Measurements from ENCODE around the gene ENPP7.

- TF ChIP-seq, protein P1, sequence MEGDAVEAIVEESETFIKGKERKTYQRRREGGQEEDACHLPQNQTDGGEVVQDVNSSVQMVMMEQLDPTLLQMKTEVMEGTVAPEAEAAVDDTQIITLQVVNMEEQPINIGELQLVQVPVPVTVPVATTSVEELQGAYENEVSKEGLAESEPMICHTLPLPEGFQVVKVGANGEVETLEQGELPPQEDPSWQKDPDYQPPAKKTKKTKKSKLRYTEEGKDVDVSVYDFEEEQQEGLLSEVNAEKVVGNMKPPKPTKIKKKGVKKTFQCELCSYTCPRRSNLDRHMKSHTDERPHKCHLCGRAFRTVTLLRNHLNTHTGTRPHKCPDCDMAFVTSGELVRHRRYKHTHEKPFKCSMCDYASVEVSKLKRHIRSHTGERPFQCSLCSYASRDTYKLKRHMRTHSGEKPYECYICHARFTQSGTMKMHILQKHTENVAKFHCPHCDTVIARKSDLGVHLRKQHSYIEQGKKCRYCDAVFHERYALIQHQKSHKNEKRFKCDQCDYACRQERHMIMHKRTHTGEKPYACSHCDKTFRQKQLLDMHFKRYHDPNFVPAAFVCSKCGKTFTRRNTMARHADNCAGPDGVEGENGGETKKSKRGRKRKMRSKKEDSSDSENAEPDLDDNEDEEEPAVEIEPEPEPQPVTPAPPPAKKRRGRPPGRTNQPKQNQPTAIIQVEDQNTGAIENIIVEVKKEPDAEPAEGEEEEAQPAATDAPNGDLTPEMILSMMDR (optimal IDR thresholded peaks at IDR 0.05 in 1 of 3, IDR thresholded peaks at IDR 0.05 in 1 of 3, conservative IDR thresholded peaks at IDR 0.05 in 1 of 3; ENCODE audit: extremely low read depth in 1 of 3, insufficient read depth in 2 of 3, low read length in 3 of 3): no peak
- TF ChIP-seq EZH2 (IDR thresholded peaks at IDR 0.05; ENCODE audit: low read length): no peak
Measured at GRCh38 chr17:79695293-79695790, 35.4 kb upstream of the ENPP7 start.
